ENCODE data around the gene MYZAP.

The MYZAP gene

GRCh38 chr15:57692709-57693108, 101.0 kb downstream of the MYZAP start:
- FAIRE-seq (no peak), DNase-seq (ENCODE audit: low spot score) (no peak)

- DNase-seq (ENCODE audit: low spot score) (no peak), FAIRE-seq (no peak)
Observed at GRCh38 chr15:57694279-57694678, 102.6 kb downstream of the MYZAP start.

GRCh38 chr15:57696146-57696545, 104.4 kb downstream of the MYZAP start:
- DNase-seq (ENCODE audit: low spot score), result no peak

GRCh38 chr15:57697588-57697987, 105.9 kb downstream of the MYZAP start:
- no peak for DNase-seq (ENCODE audit: low spot score)
- no peak for FAIRE-seq

More at GRCh38 chr15:57696146-57696545, 104.4 kb downstream of the MYZAP start:
- no peak for FAIRE-seq

- FAIRE-seq, result no peak
- DNase-seq (ENCODE audit: low spot score), result no peak
Observed at GRCh38 chr15:57698243-57698642, 106.5 kb downstream of the MYZAP start.

- DNase-seq (ENCODE audit: low spot score), result no peak
- no peak for FAIRE-seq
Observed at GRCh38 chr15:57698991-57699390, 107.3 kb downstream of the MYZAP start.

GRCh38 chr15:57703387-57703786, 111.7 kb downstream of the MYZAP start:
- peak; percentile 33 for DNase-seq (ENCODE audit: low spot score)
- FAIRE-seq, result no peak

- FAIRE-seq (no peak), DNase-seq (ENCODE audit: low spot score) (no peak)
Observed at GRCh38 chr15:57704441-57704840, 112.7 kb downstream of the MYZAP start.

GRCh38 chr15:57705746-57706404, 114.2 kb downstream of the MYZAP start:
- FAIRE-seq (no peak), DNase-seq (ENCODE audit: low spot score) (no peak)

GRCh38 chr15:57706405-57707209, 114.9 kb downstream of the MYZAP start, which contains the start of gene POLR2M:
POLR2M (plus strand) TSS chr15:57706714; CDS start chr15:57706843, 129 bp downstream.
- FAIRE-seq, result peak; percentile 97
- DNase-seq (ENCODE audit: low spot score), result peak; percentile 94

- FAIRE-seq (no peak), DNase-seq (ENCODE audit: low spot score) (no peak)
Observed at GRCh38 chr15:57708047-57708446, 116.3 kb downstream of the MYZAP start.

GRCh38 chr15:57718309-57718708, 126.6 kb downstream of the MYZAP start:
- no peak for DNase-seq (ENCODE audit: low spot score)
- no peak for FAIRE-seq

- DNase-seq (ENCODE audit: low spot score), result no peak
- FAIRE-seq, result no peak
Observed at GRCh38 chr15:57720867-57721266, 129.2 kb downstream of the MYZAP start.

GRCh38 chr15:57726411-57726810, 134.7 kb downstream of the MYZAP start:
- DNase-seq (ENCODE audit: low spot score) (no peak), FAIRE-seq (no peak)

- DNase-seq (ENCODE audit: low spot score) (no peak), FAIRE-seq (no peak)
Observed at GRCh38 chr15:57727031-57727430, 135.3 kb downstream of the MYZAP start.

GRCh38 chr15:57728436-57728835, 136.7 kb downstream of the MYZAP start:
- no peak for DNase-seq (ENCODE audit: low spot score)
- no peak for FAIRE-seq

GRCh38 chr15:57730876-57731275, 139.2 kb downstream of the MYZAP start:
- FAIRE-seq (no peak), DNase-seq (ENCODE audit: low spot score) (no peak)

- DNase-seq (ENCODE audit: low spot score) (no peak), FAIRE-seq (no peak)
Observed at GRCh38 chr15:57731530-57732103, 139.9 kb downstream of the MYZAP start.

- DNase-seq (ENCODE audit: low spot score), result peak; percentile 76
- peak; percentile 53 for FAIRE-seq
Observed at GRCh38 chr15:57732526-57733331, 141.0 kb downstream of the MYZAP start.

GRCh38 chr15:57734860-57735259, 143.2 kb downstream of the MYZAP start:
- no peak for FAIRE-seq

More at GRCh38 chr15:57734860-57735259, 143.2 kb downstream of the MYZAP start:
- DNase-seq (ENCODE audit: low spot score), result no peak
